ENCODE measurements around the gene SYNE1.

SYNE1 gene

DNA sequence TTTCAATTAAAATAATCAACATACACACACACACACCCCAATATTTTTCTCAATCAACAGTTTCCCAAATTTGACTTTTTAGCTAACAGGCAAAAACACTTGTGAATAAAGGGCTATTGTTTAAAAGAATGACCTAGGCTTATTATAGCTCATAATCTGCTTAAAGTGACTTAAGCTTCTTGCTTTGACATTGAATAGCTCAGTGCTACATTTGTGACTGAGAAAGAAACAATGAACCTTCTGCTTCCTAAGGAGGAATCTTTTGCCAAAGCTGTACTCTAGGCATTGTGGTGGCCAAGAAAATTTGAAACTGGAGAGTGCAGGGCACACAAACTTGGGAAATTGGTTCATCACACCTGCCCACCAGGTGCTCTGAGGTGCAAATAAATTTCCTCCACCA is 282.0 kb downstream of the SYNE1 start:
- TF ChIP-seq, protein P1, sequence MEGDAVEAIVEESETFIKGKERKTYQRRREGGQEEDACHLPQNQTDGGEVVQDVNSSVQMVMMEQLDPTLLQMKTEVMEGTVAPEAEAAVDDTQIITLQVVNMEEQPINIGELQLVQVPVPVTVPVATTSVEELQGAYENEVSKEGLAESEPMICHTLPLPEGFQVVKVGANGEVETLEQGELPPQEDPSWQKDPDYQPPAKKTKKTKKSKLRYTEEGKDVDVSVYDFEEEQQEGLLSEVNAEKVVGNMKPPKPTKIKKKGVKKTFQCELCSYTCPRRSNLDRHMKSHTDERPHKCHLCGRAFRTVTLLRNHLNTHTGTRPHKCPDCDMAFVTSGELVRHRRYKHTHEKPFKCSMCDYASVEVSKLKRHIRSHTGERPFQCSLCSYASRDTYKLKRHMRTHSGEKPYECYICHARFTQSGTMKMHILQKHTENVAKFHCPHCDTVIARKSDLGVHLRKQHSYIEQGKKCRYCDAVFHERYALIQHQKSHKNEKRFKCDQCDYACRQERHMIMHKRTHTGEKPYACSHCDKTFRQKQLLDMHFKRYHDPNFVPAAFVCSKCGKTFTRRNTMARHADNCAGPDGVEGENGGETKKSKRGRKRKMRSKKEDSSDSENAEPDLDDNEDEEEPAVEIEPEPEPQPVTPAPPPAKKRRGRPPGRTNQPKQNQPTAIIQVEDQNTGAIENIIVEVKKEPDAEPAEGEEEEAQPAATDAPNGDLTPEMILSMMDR (IDR thresholded peaks at IDR 0.05; ENCODE audit: borderline replicate concordance, insufficient read depth, low read depth, low read length), result no peak

DNA sequence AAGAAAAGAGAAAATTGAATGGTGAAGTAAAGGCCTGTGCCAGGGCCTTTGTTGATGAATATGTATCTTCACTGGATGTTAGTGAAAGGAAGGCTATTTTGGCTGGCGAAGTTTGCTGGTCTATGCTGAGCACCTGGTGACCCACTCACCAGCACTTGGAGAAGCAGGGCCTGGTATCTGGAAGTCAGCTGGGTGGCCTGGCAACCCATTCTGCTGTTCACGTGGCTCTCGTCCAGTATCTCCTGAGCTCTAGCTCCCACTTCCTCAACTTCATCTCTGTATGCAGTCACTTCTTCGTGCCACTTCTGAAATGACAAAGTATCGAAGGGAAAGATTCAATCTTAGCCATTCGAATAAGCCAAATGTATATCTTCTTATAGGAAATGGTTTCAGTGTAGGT is 283.7 kb downstream of the SYNE1 start:
- H3K4me3 ChIP-seq (ENCODE audit: low read depth, low read length), result no peak overlapping the region
- TF ChIP-seq, protein P1 (IDR thresholded peaks at IDR 0.05; ENCODE audit: borderline replicate concordance, insufficient read depth, low read depth, low read length), result no peak

More for the DNA sequence above, 282.0 kb downstream of the SYNE1 start:
- H3K4me3 ChIP-seq (ENCODE audit: low read depth, low read length), result no peak overlapping the region

DNA sequence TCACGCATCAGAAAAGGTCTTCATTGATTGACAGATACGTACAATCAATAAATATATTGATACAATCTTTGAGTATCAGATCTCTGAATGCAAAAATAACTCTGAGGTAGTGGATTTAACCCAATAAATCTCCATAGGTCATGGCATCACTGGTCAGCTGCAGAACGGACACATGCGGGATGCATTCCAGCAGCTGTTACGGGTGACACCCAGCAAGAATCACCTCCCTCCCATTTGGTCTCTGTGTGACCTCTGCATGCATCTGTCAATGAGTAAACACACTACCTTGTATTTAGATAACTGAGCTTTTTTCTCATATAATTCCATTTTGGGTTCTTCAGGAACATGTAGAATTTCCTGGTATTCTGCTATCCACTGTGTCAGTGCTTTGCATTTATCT is 285.4 kb downstream of the SYNE1 start:
- TF ChIP-seq, protein P1 (IDR thresholded peaks at IDR 0.05; ENCODE audit: borderline replicate concordance, insufficient read depth, low read depth, low read length), result no peak
- H3K4me3 ChIP-seq (ENCODE audit: low read depth, low read length), result no peak overlapping the region

DNA sequence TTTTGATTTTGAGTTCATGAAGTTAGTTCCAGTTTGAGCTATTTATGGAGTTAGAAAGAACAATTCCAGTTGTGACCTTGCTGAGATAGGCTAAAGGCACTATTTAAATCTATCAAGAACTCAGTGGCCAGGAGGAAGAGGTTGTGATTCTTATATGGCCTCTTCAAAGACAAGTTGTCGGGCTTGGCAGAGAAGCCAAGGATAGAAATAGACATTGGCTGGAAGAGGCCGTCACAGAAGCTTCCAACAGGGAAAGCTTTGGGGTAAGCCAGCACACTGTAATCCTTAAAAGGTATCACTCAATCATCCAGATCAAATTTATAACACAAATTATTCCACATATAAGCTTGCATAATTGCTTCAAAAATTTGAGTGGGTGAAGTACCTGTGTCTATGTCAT is 286.1 kb downstream of the SYNE1 start:
- TF ChIP-seq, protein P1 (IDR thresholded peaks at IDR 0.05; ENCODE audit: borderline replicate concordance, insufficient read depth, low read depth, low read length), result no peak
- no peak overlapping the region for H3K4me3 ChIP-seq (ENCODE audit: low read depth, low read length)

DNA sequence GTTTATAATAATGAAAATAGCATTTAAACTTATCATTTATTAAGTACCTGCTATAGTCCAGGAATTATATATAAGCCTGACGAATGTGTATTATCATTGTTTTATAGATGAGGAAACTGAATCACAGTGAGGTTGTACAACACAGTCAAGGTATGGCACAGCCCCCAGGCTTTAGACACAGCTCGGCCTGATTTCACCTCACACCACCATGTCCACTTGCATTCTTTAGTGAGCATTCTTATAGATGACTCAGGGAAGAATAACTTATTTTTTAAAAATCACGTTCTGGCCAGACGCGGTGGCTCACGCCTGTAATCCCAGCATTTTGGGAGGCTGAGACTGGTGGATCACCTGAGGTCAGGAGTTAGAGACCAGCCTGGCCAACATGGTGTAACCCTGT is 289.0 kb downstream of the SYNE1 start:
- H3K4me3 ChIP-seq (ENCODE audit: low read depth, low read length), result no peak overlapping the region
- TF ChIP-seq, protein P1 (IDR thresholded peaks at IDR 0.05; ENCODE audit: borderline replicate concordance, insufficient read depth, low read depth, low read length), result no peak

DNA sequence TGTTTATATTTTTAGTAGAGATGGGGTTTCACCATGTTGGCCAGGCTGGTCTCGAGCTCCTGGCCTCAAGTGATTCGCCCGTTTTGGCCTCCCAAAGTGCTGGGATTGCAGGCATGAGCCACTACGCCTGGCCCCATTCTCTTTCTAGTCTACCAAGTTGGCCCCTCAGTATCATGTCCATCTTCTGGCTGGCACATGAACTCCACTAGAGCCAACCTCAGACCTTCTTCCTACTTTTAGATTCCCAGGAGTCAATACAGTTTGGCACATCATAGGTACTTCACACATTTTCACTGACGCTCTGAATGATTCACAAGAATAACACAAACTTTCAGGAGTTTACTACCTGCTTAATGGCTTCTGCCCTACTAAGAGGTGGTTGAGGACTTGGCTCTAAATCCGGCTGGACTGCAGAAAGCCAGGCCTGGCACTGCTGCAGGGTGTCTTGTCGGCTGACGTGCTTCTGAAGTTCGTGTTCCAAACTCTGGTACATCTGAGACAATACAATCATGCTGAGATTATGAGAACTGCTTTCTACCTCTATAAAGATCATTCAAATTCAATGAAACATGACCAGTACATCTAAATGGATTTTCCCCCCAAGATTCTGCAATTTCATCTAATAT is 293.3 kb downstream of the SYNE1 start:
- H3K4me3 ChIP-seq (ENCODE audit: low read depth, low read length), result no peak overlapping the region
- TF ChIP-seq, protein P1 (IDR thresholded peaks at IDR 0.05; ENCODE audit: borderline replicate concordance, insufficient read depth, low read depth, low read length), result no peak

DNA sequence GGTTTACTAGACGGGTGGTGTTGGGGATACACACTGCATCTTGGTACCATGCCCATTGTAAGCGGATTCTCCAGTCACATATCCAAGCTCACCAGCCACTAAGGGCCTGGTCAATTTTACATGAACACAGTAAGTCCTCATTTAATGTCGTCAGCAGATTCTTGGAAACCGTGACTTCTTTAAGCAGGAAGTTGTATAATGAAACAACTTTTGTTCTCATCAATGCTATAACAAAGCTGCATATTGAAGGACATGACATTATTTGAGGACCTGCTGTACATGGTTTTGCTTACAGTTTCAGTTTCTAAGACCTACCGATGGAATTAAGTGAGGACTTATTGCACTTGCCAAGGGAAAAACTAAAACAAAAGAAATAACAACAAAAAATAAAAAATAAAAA is 295.6 kb downstream of the SYNE1 start:
- H3K4me3 ChIP-seq (ENCODE audit: low read depth, low read length), result no peak overlapping the region
- TF ChIP-seq, protein P1 (IDR thresholded peaks at IDR 0.05; ENCODE audit: borderline replicate concordance, insufficient read depth, low read depth, low read length), result no peak
